Thyroid gland (tissue), 4 donors: ENCODE data around the gene NHERF2.

Experiments
- CTCF ChIP-seq, 6 experiments: fragments of 200-600 bp in 3 of 6; fragments of 450-650 bp in 3 of 6; sonication (generic) in 3 of 6; IDR thresholded peaks; one replicate each; pipeline ENCODE4 v1.5.1; 2016 to 2019; ENCODE audit warnings: antibody characterized with exemption in 6 of 6, mild to moderate bottlenecking in 2 of 6, inconsistent platforms in 1 of 6, moderate library complexity in 1 of 6
- POLR2A ChIP-seq, 2 donors: fragments of 450-650 bp; IDR thresholded peaks; one replicate each; pipeline ENCODE4 v1.6.1; 2017; ENCODE audit warnings: antibody characterized with exemption in 2 of 2, mild to moderate bottlenecking in 2 of 2, moderate library complexity in 1 of 2

DNA sequence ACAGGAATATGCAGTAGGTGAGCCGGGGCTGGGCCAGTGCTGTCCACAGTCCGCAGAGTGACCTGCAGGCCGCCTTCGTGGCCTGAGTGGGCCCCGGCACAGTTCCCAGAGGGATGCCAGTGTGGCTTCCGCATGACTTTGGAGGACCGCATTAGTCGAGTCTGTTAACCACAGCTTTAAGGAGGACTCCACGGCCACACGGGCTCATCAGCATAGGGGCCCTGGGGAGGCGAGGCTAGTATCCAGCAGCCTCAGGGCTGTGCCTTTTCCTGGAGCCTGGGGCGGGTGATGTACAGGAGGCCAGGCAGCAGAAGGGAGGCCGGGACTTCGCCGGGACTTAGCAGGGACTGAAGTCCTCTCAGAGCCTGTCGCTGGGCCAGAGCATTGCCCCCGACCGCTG, 34.3 kb downstream of the NHERF2 start:
- no peak for TF ChIP-seq CTCF (IDR thresholded peaks at IDR 0.05)
- TF ChIP-seq POLR2A (IDR thresholded peaks at IDR 0.05) = no peak
